PC-3 (cell line): Measurements from ENCODE around the gene GPR12.

Source experiments
- EZH2 ChIP-seq: fragments of 300-600 bp; sonication (generic); IDR thresholded peaks from one replicate; pipeline ENCODE4 v1.6.1; 2017; ENCODE audit warnings: antibody characterized with exemption, mild to moderate bottlenecking, low read length; ENCODE audit not compliant: unreplicated experiment
- TF ChIP-seq, protein P1 (sequence below): fragments of 300-600 bp; sonication (generic); conservative IDR thresholded peaks from 2 replicates; pipeline ENCODE4 v1.5.1; 2017; ENCODE audit warnings: antibody characterized with exemption, low read depth, mild to moderate bottlenecking, low read length

DNA sequence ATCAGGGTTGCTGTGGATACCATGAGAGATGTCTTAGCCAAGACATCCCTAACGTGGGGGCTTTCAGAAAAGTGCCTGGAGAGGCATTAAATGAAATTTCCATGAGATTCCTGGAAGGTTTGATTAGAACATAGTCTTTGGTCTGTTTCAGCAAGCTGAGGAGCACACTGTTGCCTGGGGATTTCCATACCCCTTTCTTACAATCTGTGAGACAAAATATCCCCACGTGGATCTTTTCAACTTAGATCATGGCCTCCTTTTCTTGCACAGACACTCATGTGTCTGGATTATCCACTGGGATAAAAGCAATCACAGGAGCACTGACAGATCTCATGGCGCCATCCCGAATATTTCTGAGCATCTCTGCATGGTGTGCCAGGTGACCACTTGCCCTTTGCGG lies 41.7 kb downstream of the GPR12 start:
- TF ChIP-seq, protein P1, sequence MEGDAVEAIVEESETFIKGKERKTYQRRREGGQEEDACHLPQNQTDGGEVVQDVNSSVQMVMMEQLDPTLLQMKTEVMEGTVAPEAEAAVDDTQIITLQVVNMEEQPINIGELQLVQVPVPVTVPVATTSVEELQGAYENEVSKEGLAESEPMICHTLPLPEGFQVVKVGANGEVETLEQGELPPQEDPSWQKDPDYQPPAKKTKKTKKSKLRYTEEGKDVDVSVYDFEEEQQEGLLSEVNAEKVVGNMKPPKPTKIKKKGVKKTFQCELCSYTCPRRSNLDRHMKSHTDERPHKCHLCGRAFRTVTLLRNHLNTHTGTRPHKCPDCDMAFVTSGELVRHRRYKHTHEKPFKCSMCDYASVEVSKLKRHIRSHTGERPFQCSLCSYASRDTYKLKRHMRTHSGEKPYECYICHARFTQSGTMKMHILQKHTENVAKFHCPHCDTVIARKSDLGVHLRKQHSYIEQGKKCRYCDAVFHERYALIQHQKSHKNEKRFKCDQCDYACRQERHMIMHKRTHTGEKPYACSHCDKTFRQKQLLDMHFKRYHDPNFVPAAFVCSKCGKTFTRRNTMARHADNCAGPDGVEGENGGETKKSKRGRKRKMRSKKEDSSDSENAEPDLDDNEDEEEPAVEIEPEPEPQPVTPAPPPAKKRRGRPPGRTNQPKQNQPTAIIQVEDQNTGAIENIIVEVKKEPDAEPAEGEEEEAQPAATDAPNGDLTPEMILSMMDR = no peak
- TF ChIP-seq EZH2 = no peak
